ENCODE measurements around the gene PRAMEF5.
"Not testable (repeated sequence)": the region's sequence is repeated elsewhere in the genome, so short reads cannot be mapped to it uniquely, and the experiment has no call there.

DNA sequence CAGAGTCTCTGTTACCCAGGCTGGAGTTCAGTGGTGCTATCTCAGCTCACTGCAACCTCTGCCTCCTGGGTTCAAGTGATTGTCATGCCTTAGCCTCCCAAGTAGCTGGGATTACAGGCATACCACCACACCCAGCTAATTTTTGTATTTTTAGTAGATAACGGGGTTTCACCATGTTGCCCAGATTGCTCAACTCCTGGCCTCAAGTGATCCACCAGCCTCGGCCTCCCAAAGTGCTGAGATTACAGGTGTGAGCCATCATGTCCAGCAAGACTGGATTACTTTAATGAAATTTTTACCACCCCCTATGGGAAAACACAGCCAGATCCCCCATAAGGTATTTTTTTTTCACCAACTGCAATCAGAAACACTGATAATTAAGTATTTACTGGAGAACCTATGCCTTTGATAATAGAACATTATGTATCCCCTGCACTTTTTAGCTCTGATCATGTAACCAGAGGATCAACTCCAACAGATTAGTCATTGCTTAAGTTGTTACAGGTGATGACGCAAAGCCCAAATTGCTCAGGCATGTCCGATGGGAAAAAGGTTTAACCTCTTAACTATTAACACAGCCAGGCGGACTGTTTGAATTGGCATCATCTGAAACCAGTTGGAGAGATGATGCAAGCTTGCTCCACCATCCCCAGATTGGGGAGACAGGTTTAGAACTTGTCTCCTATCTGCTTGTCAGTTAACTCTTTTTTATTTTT is 43.4 kb downstream of the PRAMEF5 start:
- not testable (repeated sequence) for TF ChIP-seq ZFP3 (CRISPR knock-in tag; IDR thresholded peaks at IDR 0.05); ZNF8 (CRISPR knock-in tag; IDR thresholded peaks at IDR 0.05); RARB (CRISPR knock-in tag; IDR thresholded peaks at IDR 0.05); GLIS3 (CRISPR knock-in tag; IDR thresholded peaks at IDR 0.05); TOX (CRISPR knock-in tag; IDR thresholded peaks at IDR 0.05; ENCODE audit: borderline replicate concordance); ZNF565 (CRISPR knock-in tag; conservative IDR thresholded peaks at IDR 0.05; ENCODE audit: low read depth)
- TF ChIP-seq, protein P1, sequence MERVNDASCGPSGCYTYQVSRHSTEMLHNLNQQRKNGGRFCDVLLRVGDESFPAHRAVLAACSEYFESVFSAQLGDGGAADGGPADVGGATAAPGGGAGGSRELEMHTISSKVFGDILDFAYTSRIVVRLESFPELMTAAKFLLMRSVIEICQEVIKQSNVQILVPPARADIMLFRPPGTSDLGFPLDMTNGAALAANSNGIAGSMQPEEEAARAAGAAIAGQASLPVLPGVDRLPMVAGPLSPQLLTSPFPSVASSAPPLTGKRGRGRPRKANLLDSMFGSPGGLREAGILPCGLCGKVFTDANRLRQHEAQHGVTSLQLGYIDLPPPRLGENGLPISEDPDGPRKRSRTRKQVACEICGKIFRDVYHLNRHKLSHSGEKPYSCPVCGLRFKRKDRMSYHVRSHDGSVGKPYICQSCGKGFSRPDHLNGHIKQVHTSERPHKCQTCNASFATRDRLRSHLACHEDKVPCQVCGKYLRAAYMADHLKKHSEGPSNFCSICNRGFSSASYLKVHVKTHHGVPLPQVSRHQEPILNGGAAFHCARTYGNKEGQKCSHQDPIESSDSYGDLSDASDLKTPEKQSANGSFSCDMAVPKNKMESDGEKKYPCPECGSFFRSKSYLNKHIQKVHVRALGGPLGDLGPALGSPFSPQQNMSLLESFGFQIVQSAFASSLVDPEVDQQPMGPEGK (CRISPR knock-in tag; IDR thresholded peaks at IDR 0.05; ENCODE audit: borderline replicate concordance): not testable (repeated sequence)
- TF ChIP-seq, protein P2, sequence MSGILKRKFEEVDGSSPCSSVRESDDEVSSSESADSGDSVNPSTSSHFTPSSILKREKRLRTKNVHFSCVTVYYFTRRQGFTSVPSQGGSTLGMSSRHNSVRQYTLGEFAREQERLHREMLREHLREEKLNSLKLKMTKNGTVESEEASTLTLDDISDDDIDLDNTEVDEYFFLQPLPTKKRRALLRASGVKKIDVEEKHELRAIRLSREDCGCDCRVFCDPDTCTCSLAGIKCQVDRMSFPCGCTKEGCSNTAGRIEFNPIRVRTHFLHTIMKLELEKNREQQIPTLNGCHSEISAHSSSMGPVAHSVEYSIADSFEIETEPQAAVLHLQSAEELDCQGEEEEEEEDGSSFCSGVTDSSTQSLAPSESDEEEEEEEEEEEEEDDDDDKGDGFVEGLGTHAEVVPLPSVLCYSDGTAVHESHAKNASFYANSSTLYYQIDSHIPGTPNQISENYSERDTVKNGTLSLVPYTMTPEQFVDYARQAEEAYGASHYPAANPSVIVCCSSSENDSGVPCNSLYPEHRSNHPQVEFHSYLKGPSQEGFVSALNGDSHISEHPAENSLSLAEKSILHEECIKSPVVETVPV (CRISPR knock-in tag; IDR thresholded peaks at IDR 0.05): not testable (repeated sequence)

Data from SK-N-SH treated with all-trans-retinoic acid at 6 μM for 48 hours (cell line).